Endothelial cell of umbilical vein (primary cell): ENCODE measurements around the gene POR. TPM values are rescaled to one million over a fixed set of nuclear protein-coding genes. Genes with fewer than 3 reads are reported as not detected.

Experiments used
- BruUV-seq: library from RNA; stranded (reverse); fragments of 400-500 nt; replicated peaks from 2 replicates; lab custom pipeline; 2021; lab: Mats Ljungman, UMichigan
- CTCF ChIA-PET: fragments of 300-600, 350-600 bp; sonication (Branson Sonifier 250); formaldehyde crosslinking; loops from one replicate; lab custom pipeline; 2021; ENCODE audit warnings: antibody characterized with exemption, inconsistent platforms; lab: Charles Lee
- POLR2A ChIA-PET: fragments of 300-600, 350-600 bp; sonication (Branson Sonifier 250); formaldehyde crosslinking; loops from one replicate; lab custom pipeline; 2021; ENCODE audit warnings: antibody characterized with exemption, inconsistent platforms; lab: Charles Lee
- DNase-seq: peaks from one replicate; pipeline ENCODE4 v3.0.0-alpha.2; 2011; ENCODE audit warnings: low read depth, low spot score
- FAIRE-seq: peaks from 2 replicates; lab custom pipeline; 2011; peaks lifted over from hg19 to GRCh38; lab: Jason Lieb, UNC
- H2AFZ ChIP-seq: 2 replicates; pipeline ENCODE4 v1.6.0; 2012; ENCODE audit warnings: low read depth, low read length, control low read depth, inconsistent platforms
- H3K27ac ChIP-seq: 2 replicates; pipeline ENCODE4 v1.5.1; 2011; ENCODE audit warnings: low read depth, mild to moderate bottlenecking, control low read depth, low read length, moderate library complexity; ENCODE audit not compliant: insufficient read depth
- H3K27me3 ChIP-seq, 2 experiments: 2 replicates each; pipeline versions ENCODE4 v1.6.0 to v1.6.1; 2011; ENCODE audit warnings: low read length in 2 of 2, mixed read lengths in 1 of 2; ENCODE audit not compliant: control insufficient read depth in 2 of 2, insufficient read depth in 2 of 2
- H3K36me3 ChIP-seq, 2 experiments: 2 replicates in 1 of 2; 3 replicates in 1 of 2; pipeline ENCODE4 v1.5.1; 2011; ENCODE audit warnings: low read length in 2 of 2, mild to moderate bottlenecking in 1 of 2, moderate library complexity in 1 of 2; ENCODE audit not compliant: control insufficient read depth in 2 of 2, insufficient read depth in 2 of 2; ENCODE audit errors: extremely low read depth in 1 of 2
- H3K4me1 ChIP-seq: 3 replicates; pipeline ENCODE4 v1.5.1; 2011; ENCODE audit warnings: mild to moderate bottlenecking, low read length; ENCODE audit not compliant: control insufficient read depth, insufficient read depth; ENCODE audit errors: extremely low read depth
- H3K4me2 ChIP-seq: 2 replicates; pipeline ENCODE4 v1.6.1; 2011; ENCODE audit warnings: low read length, control low read depth, mixed read lengths; ENCODE audit not compliant: insufficient read depth
- H3K4me3 ChIP-seq, 3 experiments: fragments of 200-600 bp in 1 of 3; sonication (generic), shearing (Covaris generic) in 1 of 3; replicated peaks in 1 of 3; 2 replicates each; pipeline ENCODE4 v1.5.1; 2011 to 2016; ENCODE audit warnings: control low read depth in 3 of 3, low read length in 3 of 3, mild to moderate bottlenecking in 2 of 3, inconsistent platforms in 1 of 3, low read depth in 1 of 3, moderate library complexity in 1 of 3; ENCODE audit not compliant: insufficient read depth in 1 of 3
- H3K79me2 ChIP-seq: 2 replicates; pipeline ENCODE4 v1.6.0; 2012; ENCODE audit warnings: low read length, inconsistent platforms; ENCODE audit not compliant: control insufficient read depth, insufficient read depth
- H3K9ac ChIP-seq: replicated peaks from 2 replicates; pipeline ENCODE3; 2011; ENCODE audit warnings: low read length, control low read depth; ENCODE audit not compliant: insufficient read depth; ENCODE audit errors: extremely low read depth
- H3K9me1 ChIP-seq: replicated peaks from 3 replicates; pipeline ENCODE4 v1.6.0; 2011; ENCODE audit warnings: mild to moderate bottlenecking, low read length; ENCODE audit not compliant: control insufficient read depth, insufficient read depth; ENCODE audit errors: extremely low read depth
- H3K9me3 ChIP-seq: replicated peaks from 2 replicates; pipeline ENCODE4 v1.5.1; 2012; ENCODE audit warnings: low read length, inconsistent platforms; ENCODE audit not compliant: control insufficient read depth, insufficient read depth
- H4K20me1 ChIP-seq: replicated peaks from 2 replicates; pipeline ENCODE3; 2011; ENCODE audit warnings: mild to moderate bottlenecking, low read length; ENCODE audit not compliant: control insufficient read depth, insufficient read depth; ENCODE audit errors: extremely low read depth
- CTCF ChIP-seq, 2 donors: IDR thresholded peaks; 1 replicate in 1 of 2; 2 replicates in 1 of 2; pipeline ENCODE4 v1.5.1; 2011; ENCODE audit warnings: low read length in 2 of 2, mild to moderate bottlenecking in 2 of 2, moderate library complexity in 2 of 2, control low read depth in 1 of 2, inconsistent platforms in 1 of 2, low read depth in 1 of 2; ENCODE audit not compliant: insufficient read depth in 1 of 2; ENCODE audit errors: extremely low read depth in 1 of 2
- EZH2 ChIP-seq: IDR thresholded peaks from 2 replicates; pipeline ENCODE4 v1.6.1; 2012; ENCODE audit warnings: borderline replicate concordance, low read depth, mild to moderate bottlenecking, moderate library complexity, low read length, inconsistent platforms; ENCODE audit not compliant: severe bottlenecking
- FOS ChIP-seq: IDR thresholded peaks from 2 replicates; pipeline ENCODE4 v1.6.1; 2011; ENCODE audit warnings: mild to moderate bottlenecking, low read length, moderate library complexity, borderline replicate concordance; ENCODE audit not compliant: insufficient read depth
- GATA2 ChIP-seq: IDR thresholded peaks from 2 replicates; pipeline ENCODE4 v1.7.0; 2011; ENCODE audit warnings: low read depth, mild to moderate bottlenecking, moderate library complexity, mixed read lengths, low read length; ENCODE audit not compliant: insufficient read length, insufficient read depth
- JUN ChIP-seq: IDR thresholded peaks from 2 replicates; pipeline ENCODE4 v1.6.1; 2011; ENCODE audit warnings: borderline replicate concordance, low read depth; ENCODE audit not compliant: insufficient read length, insufficient read depth
- MYC ChIP-seq: IDR thresholded peaks from one replicate; pipeline ENCODE4 v1.6.1; 2011; ENCODE audit warnings: mild to moderate bottlenecking, low read depth, low read length
- POLR2A ChIP-seq: IDR thresholded peaks from 2 replicates; pipeline ENCODE4 v1.6.1; 2012; ENCODE audit warnings: low read depth, mild to moderate bottlenecking, control low read depth, low read length
- POLR2AphosphoS5 ChIP-seq: IDR thresholded peaks from 2 replicates; pipeline ENCODE4 v1.6.1; 2012; ENCODE audit warnings: low read depth, mild to moderate bottlenecking, control low read depth, low read length, moderate library complexity; ENCODE audit not compliant: insufficient read depth
- dilution Hi-C: fragments of 300-500 bp; cut with MboI; formaldehyde crosslinking; loops from one replicate; pipeline ENCODE4 v1.15.0; 2019; ENCODE audit warnings: low sequenced_read_pairs; ENCODE audit not compliant: extremely low pct_ligation_motif_present
- intact Hi-C: fragments of 100-400 bp; cut with micrococcal nuclease; formaldehyde crosslinking; loops from one replicate; pipeline ENCODE4 v1.10.0; 2022
- polyA plus RNA-seq, 4 experiments: library from polyadenylated mRNA; depleted of rRNA in 3 of 4; stranded (reverse) in 3 of 4; unstranded in 1 of 4; fragments of >200 nt; gene quantifications; 2 replicates each; pipeline versions ENCODE4 v1.2.1 to v1.2.3, GENCODE V29; 2011 to 2012; ENCODE audit warnings: missing spikeins in 1 of 4
- total RNA-seq: library from RNA; stranded (reverse); gene quantifications from 2 replicates; pipeline ENCODE4 v1.2.3, GENCODE V29; 2021
- TF ChIP-seq, protein P1 (sequence below): IDR thresholded peaks from 2 replicates; pipeline ENCODE4 v1.6.1; 2011; ENCODE audit not compliant: insufficient read depth, insufficient read length

The POR gene
- total and polyA plus RNA-seq, 2 donors (not counting 3 experiments of a cell fraction or from before 2014, with no cell fraction given), result 59.5 to 73.6 TPM

GRCh38 chr7:75878769-75879611, 36.0 kb upstream of the POR start, which contains the start of gene RHBDD2:
Gene RHBDD2, plus strand, starts transcription at chr7:75879034. Its CDS starts 49 bp downstream, at chr7:75879083.
- peak within 1 kb of the TSS; percentile 4 for H3K27ac ChIP-seq
- no peaks in the 10 kb centered on the region for H3K27me3 ChIP-seq
- DNase-seq (peak; percentile 91), FAIRE-seq (peak; percentile 93)
- peaks cover 11% of the 10 kb centered on the region for H3K4me1 ChIP-seq
- H3K36me3 ChIP-seq, result peaks cover 2 to 18% of the 10 kb centered on the region in 2 experiments
- intact Hi-C loops, result loop anchor here (1.0 kb wide), 2 partner anchors 36 to 115 kb away; partner anchors contain the start of genes POR and TMEM120A
- ChIA-PET CTCF (interaction anchor here (0.9 to 1.7 kb wide), 4 partner anchors 12 to 141 kb away, joined by 3 to 11 read pairs (median 4); no protein-coding TSS in a partner anchor), POLR2A (interaction anchor here (0.5 kb wide), 1 partner anchor 13 kb away, joined by 3 read pairs; no protein-coding TSS in a partner anchor)
- peak within 1 kb of the TSS; percentile 98 for H2AFZ ChIP-seq
- TF ChIP-seq CTCF (IDR thresholded peaks at IDR 0.05; ENCODE audit: extremely low read depth in 1 of 2, insufficient read depth in 1 of 2, low read depth in 1 of 2, low read length in 2 of 2) (peak in 1 of 2 donors; percentile 11), MYC (no peak), FOS (no peak), POLR2A (peak; percentile 95), POLR2AphosphoS5 (peak; percentile 91), GATA2 (no peak), JUN (no peak), EZH2 (no peak)
- TF ChIP-seq, protein P1, sequence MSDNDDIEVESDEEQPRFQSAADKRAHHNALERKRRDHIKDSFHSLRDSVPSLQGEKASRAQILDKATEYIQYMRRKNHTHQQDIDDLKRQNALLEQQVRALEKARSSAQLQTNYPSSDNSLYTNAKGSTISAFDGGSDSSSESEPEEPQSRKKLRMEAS, result no peak
- peak within 1 kb of the TSS; percentile 71 for H3K9ac ChIP-seq
- H3K4me2 ChIP-seq, result peak within 1 kb of the TSS; percentile 71
- peak within 1 kb of the TSS; percentile 26 to 100 (median 72) for H3K4me3 ChIP-seq
- BruUV-seq, result no TSS peak
- H4K20me1 ChIP-seq, result no peaks in the 10 kb centered on the region
- peaks cover 12% of the 10 kb centered on the region for H3K79me2 ChIP-seq
- no peaks in the 10 kb centered on the region for H3K9me3 ChIP-seq
- dilution Hi-C loops, result no loop called here
- no peaks in the 10 kb centered on the region for H3K9me1 ChIP-seq
